ENCODE measurements around the gene KANTR.

The KANTR gene

GRCh38 chrX:53122013-53122412 is 28.1 kb downstream of the KANTR start:
- TF ChIP-seq, protein P1, sequence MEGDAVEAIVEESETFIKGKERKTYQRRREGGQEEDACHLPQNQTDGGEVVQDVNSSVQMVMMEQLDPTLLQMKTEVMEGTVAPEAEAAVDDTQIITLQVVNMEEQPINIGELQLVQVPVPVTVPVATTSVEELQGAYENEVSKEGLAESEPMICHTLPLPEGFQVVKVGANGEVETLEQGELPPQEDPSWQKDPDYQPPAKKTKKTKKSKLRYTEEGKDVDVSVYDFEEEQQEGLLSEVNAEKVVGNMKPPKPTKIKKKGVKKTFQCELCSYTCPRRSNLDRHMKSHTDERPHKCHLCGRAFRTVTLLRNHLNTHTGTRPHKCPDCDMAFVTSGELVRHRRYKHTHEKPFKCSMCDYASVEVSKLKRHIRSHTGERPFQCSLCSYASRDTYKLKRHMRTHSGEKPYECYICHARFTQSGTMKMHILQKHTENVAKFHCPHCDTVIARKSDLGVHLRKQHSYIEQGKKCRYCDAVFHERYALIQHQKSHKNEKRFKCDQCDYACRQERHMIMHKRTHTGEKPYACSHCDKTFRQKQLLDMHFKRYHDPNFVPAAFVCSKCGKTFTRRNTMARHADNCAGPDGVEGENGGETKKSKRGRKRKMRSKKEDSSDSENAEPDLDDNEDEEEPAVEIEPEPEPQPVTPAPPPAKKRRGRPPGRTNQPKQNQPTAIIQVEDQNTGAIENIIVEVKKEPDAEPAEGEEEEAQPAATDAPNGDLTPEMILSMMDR (IDR thresholded peaks at IDR 0.05; ENCODE audit: low read depth, low read length) = no peak
- DNase-seq = no peak
- no peaks in the 10 kb centered on the region for H3K9me3 ChIP-seq (ENCODE audit: severe bottlenecking)
- H3K4me3 ChIP-seq (ENCODE audit: low read depth, low read length) = no peak overlapping the region
- H3K27me3 ChIP-seq (ENCODE audit: insufficient read depth, low read depth, severe bottlenecking) = peaks cover 3% of the 10 kb centered on the region
- H3K36me3 ChIP-seq = no peaks in the 10 kb centered on the region
- no peak overlapping the region for H3K27ac ChIP-seq

DNA sequence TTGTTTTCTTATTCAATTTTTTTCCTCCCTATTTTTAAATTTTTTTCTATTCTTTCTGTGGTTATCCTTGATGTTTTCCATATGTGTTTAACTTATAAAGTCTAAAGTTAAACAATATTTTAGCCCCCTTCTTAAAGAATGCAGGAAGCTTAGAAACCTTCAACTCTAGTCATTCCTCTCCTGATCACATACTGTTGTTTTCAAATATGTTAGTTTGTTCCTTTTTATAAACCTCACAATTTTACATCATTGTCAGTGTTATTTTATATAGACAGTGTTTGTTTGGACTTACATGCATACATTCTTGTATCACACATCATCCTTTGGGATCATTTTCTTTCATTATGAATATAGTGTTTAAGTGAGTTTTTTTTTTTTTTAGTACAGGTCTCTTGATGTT is 31.6 kb downstream of the KANTR start:
- Histone ChIP-seq H3K27me3 (ENCODE audit: insufficient read depth, low read depth, severe bottlenecking) (peaks cover 2% of the 10 kb centered on the region), H3K4me3 (ENCODE audit: low read depth, low read length) (no peak overlapping the region), H3K36me3 (no peaks in the 10 kb centered on the region), H3K27ac (no peak overlapping the region), H3K9me3 (ENCODE audit: severe bottlenecking) (no peaks in the 10 kb centered on the region)
- no peak for DNase-seq
- TF ChIP-seq, protein P1 (IDR thresholded peaks at IDR 0.05; ENCODE audit: low read depth, low read length) = no peak

DNA sequence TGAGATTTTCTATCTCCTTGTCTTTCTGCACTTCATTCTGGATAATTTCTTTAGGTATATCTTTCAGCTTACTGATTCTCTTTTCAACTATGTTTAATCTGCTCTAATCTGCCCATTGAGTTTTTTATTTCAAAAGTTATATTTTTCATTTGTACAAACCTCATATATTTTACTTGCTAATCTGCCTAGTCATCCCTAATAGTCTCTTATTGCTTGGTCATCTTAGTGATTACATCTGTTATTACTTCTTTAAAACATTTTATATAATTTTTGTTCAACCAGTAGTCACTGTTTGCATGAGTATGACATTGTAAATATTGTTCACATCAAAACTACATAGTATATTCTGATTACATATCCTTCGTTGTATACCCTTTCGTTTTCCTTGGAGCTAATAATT is 32.4 kb downstream of the KANTR start:
- no peak for DNase-seq
- Histone ChIP-seq H3K36me3 (no peaks in the 10 kb centered on the region; the same call in 1 of the 2 replicates), H3K9me3 (ENCODE audit: severe bottlenecking) (no peaks in the 10 kb centered on the region), H3K27me3 (ENCODE audit: insufficient read depth, low read depth, severe bottlenecking) (peaks cover 7% of the 10 kb centered on the region), H3K4me3 (ENCODE audit: low read depth, low read length) (no peak overlapping the region), H3K27ac (no peak overlapping the region)
- TF ChIP-seq, protein P1 (IDR thresholded peaks at IDR 0.05; ENCODE audit: low read depth, low read length) = no peak

GRCh38 chrX:53128097-53128749 is 34.3 kb downstream of the KANTR start:
- H3K9me3 ChIP-seq (ENCODE audit: severe bottlenecking) = no peaks in the 10 kb centered on the region
- H3K36me3 ChIP-seq = no peaks in the 10 kb centered on the region; the same call in 1 of the 2 replicates
- no peak overlapping the region for H3K27ac ChIP-seq
- H3K4me3 ChIP-seq (ENCODE audit: low read depth, low read length) = no peak overlapping the region
- TF ChIP-seq, protein P1 (IDR thresholded peaks at IDR 0.05; ENCODE audit: low read depth, low read length) = no peak
- no peak for DNase-seq
- H3K27me3 ChIP-seq (ENCODE audit: insufficient read depth, low read depth, severe bottlenecking) = peaks cover 14% of the 10 kb centered on the region

GRCh38 chrX:53133400-53133799 is 39.5 kb downstream of the KANTR start:
- DNase-seq = no peak
- Histone ChIP-seq H3K36me3 (no peaks in the 10 kb centered on the region; the same call in 1 of the 2 replicates), H3K9me3 (ENCODE audit: severe bottlenecking) (no peaks in the 10 kb centered on the region), H3K27me3 (ENCODE audit: insufficient read depth, low read depth, severe bottlenecking) (peaks cover 16% of the 10 kb centered on the region), H3K27ac (no peak overlapping the region), H3K4me3 (ENCODE audit: low read depth, low read length) (no peak overlapping the region)
- TF ChIP-seq, protein P1 (IDR thresholded peaks at IDR 0.05; ENCODE audit: low read depth, low read length) = no peak

DNA sequence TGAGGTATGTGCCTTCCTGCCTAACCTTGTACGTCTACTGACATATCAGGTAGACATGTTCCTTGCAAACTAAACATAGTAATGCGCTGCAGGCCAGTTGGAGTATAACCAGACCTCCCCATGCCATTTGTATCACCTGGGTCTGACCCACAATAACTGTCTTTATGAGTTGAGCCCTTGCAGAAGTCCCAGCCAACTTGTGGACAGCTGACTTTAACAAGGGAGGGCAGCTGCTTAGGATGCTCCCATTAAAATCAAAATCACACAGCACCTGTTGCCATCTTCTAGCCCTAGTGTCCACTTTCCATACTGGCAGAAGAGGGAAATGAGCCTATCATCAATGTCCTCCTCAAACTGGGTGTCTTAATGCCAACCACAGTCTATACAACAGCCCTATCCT is 41.6 kb downstream of the KANTR start:
- TF ChIP-seq, protein P1 (IDR thresholded peaks at IDR 0.05; ENCODE audit: low read depth, low read length) = no peak
- H3K9me3 ChIP-seq (ENCODE audit: severe bottlenecking) = no peaks in the 10 kb centered on the region

More for the DNA sequence above, 41.6 kb downstream of the KANTR start:
- Histone ChIP-seq H3K4me3 (ENCODE audit: low read depth, low read length) (no peak overlapping the region), H3K36me3 (no peaks in the 10 kb centered on the region; the same call in 1 of the 2 replicates), H3K27ac (no peak overlapping the region), H3K27me3 (ENCODE audit: insufficient read depth, low read depth, severe bottlenecking) (peaks cover 14% of the 10 kb centered on the region)
- no peak for DNase-seq
